ENCODE data around the gene MTA2.

GRCh38 chr11:62545437-62546243, 56.0 kb downstream of the MTA2 start:
- no peak for TF ChIP-seq EZH2 (IDR thresholded peaks at IDR 0.05; ENCODE audit: borderline replicate concordance, insufficient read depth, low read depth, low read length, poor library complexity, severe bottlenecking)
- no peak for TF ChIP-seq CTCF (IDR thresholded peaks at IDR 0.05)

All from B cell (primary cell).